Non-pigmented ciliary epithelial cell (primary cell): ENCODE measurements around the gene ZNF277.

ENCODE experiments used
- DNase-seq: peaks from one replicate; pipeline ENCODE4 v3.0.0-alpha.2; 2010; ENCODE audit warnings: low read depth

Gene ZNF277

GRCh38 chr7:112254709-112255387 lies 48.4 kb downstream of the ZNF277 start:
- no peak for DNase-seq

GRCh38 chr7:112255388-112255720 lies 48.9 kb downstream of the ZNF277 start:
- no peak for DNase-seq

GRCh38 chr7:112257073-112257472 lies 50.6 kb downstream of the ZNF277 start:
- no peak for DNase-seq

GRCh38 chr7:112260911-112261310 lies 54.4 kb downstream of the ZNF277 start:
- no peak for DNase-seq

GRCh38 chr7:112262036-112262435 lies 55.5 kb downstream of the ZNF277 start:
- no peak for DNase-seq

- DNase-seq, result no peak
These were observed 56.5 kb downstream of the ZNF277 start for GRCh38 chr7:112262855-112263487.

GRCh38 chr7:112263519-112263918 lies 57.0 kb downstream of the ZNF277 start:
- DNase-seq, result no peak

GRCh38 chr7:112266141-112266540 lies 59.6 kb downstream of the ZNF277 start:
- no peak for DNase-seq

GRCh38 chr7:112266595-112267270 lies 60.2 kb downstream of the ZNF277 start:
- peak; percentile 31 for DNase-seq

GRCh38 chr7:112267944-112268691 lies 61.6 kb downstream of the ZNF277 start:
- no peak for DNase-seq

- no peak for DNase-seq
These were observed 64.7 kb downstream of the ZNF277 start for GRCh38 chr7:112271162-112271561.

GRCh38 chr7:112272921-112273561 lies 66.5 kb downstream of the ZNF277 start:
- no peak for DNase-seq

- no peak for DNase-seq
These were observed 72.5 kb downstream of the ZNF277 start for GRCh38 chr7:112279042-112279441.

- DNase-seq, result no peak
These were observed 73.8 kb downstream of the ZNF277 start for GRCh38 chr7:112280267-112280666.

- DNase-seq, result no peak
These were observed 76.1 kb downstream of the ZNF277 start for GRCh38 chr7:112282476-112283188.

- DNase-seq, result no peak
These were observed 77.0 kb downstream of the ZNF277 start for GRCh38 chr7:112283382-112283910.

GRCh38 chr7:112286250-112287086 lies 80.0 kb downstream of the ZNF277 start:
- no peak for DNase-seq

- DNase-seq, result no peak
These were observed 81.8 kb downstream of the ZNF277 start for GRCh38 chr7:112288301-112288700.

GRCh38 chr7:112290065-112290464 lies 83.6 kb downstream of the ZNF277 start:
- peak; percentile 19 for DNase-seq

GRCh38 chr7:112292162-112292561 lies 85.7 kb downstream of the ZNF277 start:
- DNase-seq, result no peak
